PFSK-1 (cell line): ENCODE measurements around the gene NAALADL2.

Experiments used
- POLR2AphosphoS5 ChIP-seq: IDR thresholded peaks from 2 replicates; pipeline ENCODE4 v1.6.1; 2012; ENCODE audit warnings: low read depth, mild to moderate bottlenecking, control low read depth, low read length, moderate library complexity
- REST ChIP-seq, 2 experiments: IDR thresholded peaks; 2 replicates each; pipeline versions ENCODE4 v1.6.1 to v1.8.0; 2011 to 2012; ENCODE audit warnings: low read depth in 2 of 2, low read length in 2 of 2, control low read depth in 1 of 2, inconsistent platforms in 1 of 2, mild to moderate bottlenecking in 1 of 2, moderate library complexity in 1 of 2; ENCODE audit not compliant: insufficient read depth in 1 of 2
- SIN3A ChIP-seq: IDR thresholded peaks from 2 replicates; pipeline ENCODE4 v1.6.1; 2012; ENCODE audit warnings: mild to moderate bottlenecking, low read length, moderate library complexity, borderline replicate concordance; ENCODE audit not compliant: insufficient read depth
- TAF1 ChIP-seq: IDR thresholded peaks from 2 replicates; pipeline ENCODE4 v1.6.1; 2012; ENCODE audit warnings: low read length, control low read depth, borderline replicate concordance; ENCODE audit not compliant: insufficient read depth

- TF ChIP-seq REST (IDR thresholded peaks at IDR 0.05; ENCODE audit: insufficient read depth in 1 of 2, low read depth in 2 of 2, low read length in 2 of 2) (no peak), TAF1 (no peak), POLR2AphosphoS5 (no peak), SIN3A (no peak)
These were observed 946.7 kb downstream of the NAALADL2 start for GRCh38 chr3:175805825-175806224.
